ENCODE results near the gene OR4D6.

Gene OR4D6

GRCh38 chr11:59463190-59463641, 6.5 kb downstream of the OR4D6 start:
- TF ChIP-seq FOXP2 (optimal IDR thresholded peaks at IDR 0.05; ENCODE audit: borderline replicate concordance, extremely low read depth, extremely low read length, insufficient read depth) (no peak), REST (IDR thresholded peaks at IDR 0.05; ENCODE audit: insufficient read depth in 1 of 2, low read depth in 2 of 2, low read length in 2 of 2) (no peak), SIN3A (IDR thresholded peaks at IDR 0.05; ENCODE audit: borderline replicate concordance, insufficient read depth, low read length) (no peak), POLR2AphosphoS5 (IDR thresholded peaks at IDR 0.05; ENCODE audit: low read depth, low read length) (no peak), TAF1 (IDR thresholded peaks at IDR 0.05; ENCODE audit: borderline replicate concordance, insufficient read depth, low read length) (no peak)

GRCh38 chr11:59473015-59473414, 16.3 kb downstream of the OR4D6 start, which contains the start of gene OR4D10:
TSS of gene OR4D10 (plus strand) at chr11:59473315. CDS start at chr11:59477430, 4,115 bp downstream.
- TF ChIP-seq POLR2AphosphoS5 (IDR thresholded peaks at IDR 0.05; ENCODE audit: low read depth, low read length) (no peak), SIN3A (IDR thresholded peaks at IDR 0.05; ENCODE audit: borderline replicate concordance, insufficient read depth, low read length) (no peak), FOXP2 (optimal IDR thresholded peaks at IDR 0.05; ENCODE audit: borderline replicate concordance, extremely low read depth, extremely low read length, insufficient read depth) (no peak), REST (IDR thresholded peaks at IDR 0.05; ENCODE audit: insufficient read depth in 1 of 2, low read depth in 2 of 2, low read length in 2 of 2) (no peak), TAF1 (IDR thresholded peaks at IDR 0.05; ENCODE audit: borderline replicate concordance, insufficient read depth, low read length) (no peak)

DNA sequence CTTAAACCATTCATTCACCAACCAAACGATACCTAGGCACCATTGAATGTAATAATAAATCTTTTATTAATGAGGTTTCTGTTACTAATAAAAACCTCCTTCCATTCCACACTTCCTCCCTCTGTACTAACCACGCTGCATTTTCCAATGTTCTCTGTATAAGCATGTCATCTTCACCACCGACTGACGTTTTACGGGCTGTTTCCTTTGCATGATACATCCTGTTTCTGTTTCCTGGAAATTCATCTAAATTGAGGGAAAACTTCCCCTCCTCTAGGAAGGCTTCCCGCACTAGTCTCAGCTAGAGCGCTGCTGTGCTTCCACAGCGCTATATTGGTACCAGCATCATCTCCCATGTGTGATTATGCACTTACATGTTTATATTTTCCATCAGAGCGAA, 18.4 kb downstream of the OR4D6 start:
- no peak for TF ChIP-seq POLR2AphosphoS5 (IDR thresholded peaks at IDR 0.05; ENCODE audit: low read depth, low read length)
- no peak for TF ChIP-seq TAF1 (IDR thresholded peaks at IDR 0.05; ENCODE audit: borderline replicate concordance, insufficient read depth, low read length)
- TF ChIP-seq SIN3A (IDR thresholded peaks at IDR 0.05; ENCODE audit: borderline replicate concordance, insufficient read depth, low read length), result no peak
- TF ChIP-seq FOXP2 (optimal IDR thresholded peaks at IDR 0.05; ENCODE audit: borderline replicate concordance, extremely low read depth, extremely low read length, insufficient read depth), result no peak
- TF ChIP-seq REST (IDR thresholded peaks at IDR 0.05; ENCODE audit: insufficient read depth in 1 of 2, low read depth in 2 of 2, low read length in 2 of 2), result no peak

- TF ChIP-seq SIN3A (IDR thresholded peaks at IDR 0.05; ENCODE audit: borderline replicate concordance, insufficient read depth, low read length), result no peak
- no peak for TF ChIP-seq REST (IDR thresholded peaks at IDR 0.05; ENCODE audit: insufficient read depth in 1 of 2, low read depth in 2 of 2, low read length in 2 of 2)
- no peak for TF ChIP-seq TAF1 (IDR thresholded peaks at IDR 0.05; ENCODE audit: borderline replicate concordance, insufficient read depth, low read length)
- TF ChIP-seq POLR2AphosphoS5 (IDR thresholded peaks at IDR 0.05; ENCODE audit: low read depth, low read length), result no peak
- TF ChIP-seq FOXP2 (optimal IDR thresholded peaks at IDR 0.05; ENCODE audit: borderline replicate concordance, extremely low read depth, extremely low read length, insufficient read depth), result no peak
Measured at GRCh38 chr11:59479906-59480305, 23.1 kb downstream of the OR4D6 start.

GRCh38 chr11:59480359-59480758, 23.6 kb downstream of the OR4D6 start:
- TF ChIP-seq POLR2AphosphoS5 (IDR thresholded peaks at IDR 0.05; ENCODE audit: low read depth, low read length), result no peak
- no peak for TF ChIP-seq TAF1 (IDR thresholded peaks at IDR 0.05; ENCODE audit: borderline replicate concordance, insufficient read depth, low read length)
- TF ChIP-seq REST (IDR thresholded peaks at IDR 0.05; ENCODE audit: insufficient read depth in 1 of 2, low read depth in 2 of 2, low read length in 2 of 2), result no peak
- no peak for TF ChIP-seq SIN3A (IDR thresholded peaks at IDR 0.05; ENCODE audit: borderline replicate concordance, insufficient read depth, low read length)
- TF ChIP-seq FOXP2 (optimal IDR thresholded peaks at IDR 0.05; ENCODE audit: borderline replicate concordance, extremely low read depth, extremely low read length, insufficient read depth), result no peak

All from PFSK-1 (cell line).